Measurements from ENCODE around the gene TMTC3. TPM values are rescaled to one million over a fixed set of nuclear protein-coding genes. Genes with fewer than 3 reads are reported as not detected.

The TMTC3 gene
- total and polyA plus RNA-seq, 9 donors, result 3.9 to 21.9 (median 19.9) TPM

DNA sequence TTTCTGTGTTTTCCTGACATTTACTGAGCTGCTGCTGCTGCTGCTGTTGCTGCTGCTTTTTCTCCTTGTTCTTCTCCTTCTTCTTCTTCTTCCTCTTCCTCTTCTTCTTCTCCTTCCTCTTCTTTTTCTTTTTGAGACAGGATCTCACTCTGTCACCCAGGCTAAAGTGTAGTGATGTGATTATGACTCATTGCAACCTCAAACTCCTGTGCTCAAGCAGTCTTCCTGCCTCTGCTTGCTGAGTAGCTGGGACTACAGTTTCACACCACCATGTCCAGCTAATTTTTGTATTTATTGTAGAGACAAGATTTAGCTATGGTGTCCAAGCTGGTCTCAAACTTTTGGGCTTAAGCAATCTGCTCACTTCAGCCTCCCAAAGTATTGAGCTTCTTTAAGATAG is 95.8 kb downstream of the TMTC3 start:
- no peaks in the 10 kb centered on the region for H3K9me3 ChIP-seq
- intact Hi-C loops (cut with DNase I), result no loop called here
- no peak for DNase-seq

GRCh38 chr12:88238406-88238805 is 96.3 kb downstream of the TMTC3 start:
- no peak overlapping the region for H3K4me3 ChIP-seq
- no peak overlapping the region for H3K27ac ChIP-seq
- intact Hi-C loops (cut with DNase I), result no loop called here
- DNase-seq, result no peak
- 96 to 100% (median 98%) methylated on average over 1 of the region's 1 CpG for WGBS, 3 donors
- H3K36me3 ChIP-seq, result no peaks in the 10 kb centered on the region
- H3K9me3 ChIP-seq, result no peaks in the 10 kb centered on the region
- H3K4me1 ChIP-seq (ENCODE audit: insufficient read depth), result no peaks in the 10 kb centered on the region
- no peak for TF ChIP-seq EP300 (IDR thresholded peaks at IDR 0.05)
- no peak for TF ChIP-seq POLR2A (IDR thresholded peaks at IDR 0.05)
- TF ChIP-seq, protein P1, sequence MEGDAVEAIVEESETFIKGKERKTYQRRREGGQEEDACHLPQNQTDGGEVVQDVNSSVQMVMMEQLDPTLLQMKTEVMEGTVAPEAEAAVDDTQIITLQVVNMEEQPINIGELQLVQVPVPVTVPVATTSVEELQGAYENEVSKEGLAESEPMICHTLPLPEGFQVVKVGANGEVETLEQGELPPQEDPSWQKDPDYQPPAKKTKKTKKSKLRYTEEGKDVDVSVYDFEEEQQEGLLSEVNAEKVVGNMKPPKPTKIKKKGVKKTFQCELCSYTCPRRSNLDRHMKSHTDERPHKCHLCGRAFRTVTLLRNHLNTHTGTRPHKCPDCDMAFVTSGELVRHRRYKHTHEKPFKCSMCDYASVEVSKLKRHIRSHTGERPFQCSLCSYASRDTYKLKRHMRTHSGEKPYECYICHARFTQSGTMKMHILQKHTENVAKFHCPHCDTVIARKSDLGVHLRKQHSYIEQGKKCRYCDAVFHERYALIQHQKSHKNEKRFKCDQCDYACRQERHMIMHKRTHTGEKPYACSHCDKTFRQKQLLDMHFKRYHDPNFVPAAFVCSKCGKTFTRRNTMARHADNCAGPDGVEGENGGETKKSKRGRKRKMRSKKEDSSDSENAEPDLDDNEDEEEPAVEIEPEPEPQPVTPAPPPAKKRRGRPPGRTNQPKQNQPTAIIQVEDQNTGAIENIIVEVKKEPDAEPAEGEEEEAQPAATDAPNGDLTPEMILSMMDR (IDR thresholded peaks at IDR 0.05), result no peak
- H3K27me3 ChIP-seq, result no peaks in the 10 kb centered on the region

More for the DNA sequence above, 95.8 kb downstream of the TMTC3 start:
- Histone ChIP-seq H3K4me1 (ENCODE audit: insufficient read depth) (no peaks in the 10 kb centered on the region), H3K27me3 (no peaks in the 10 kb centered on the region), H3K4me3 (no peak overlapping the region), H3K36me3 (no peaks in the 10 kb centered on the region), H3K27ac (no peak overlapping the region)
- no peak for TF ChIP-seq EP300 (IDR thresholded peaks at IDR 0.05)
- no peak for TF ChIP-seq POLR2A (IDR thresholded peaks at IDR 0.05)
- TF ChIP-seq, protein P1 (IDR thresholded peaks at IDR 0.05), result no peak

GRCh38 chr12:88241862-88242570 is 99.9 kb downstream of the TMTC3 start:
- Histone ChIP-seq H3K36me3 (no peaks in the 10 kb centered on the region), H3K27ac (no peak overlapping the region), H3K9me3 (no peaks in the 10 kb centered on the region), H3K4me1 (ENCODE audit: insufficient read depth) (no peaks in the 10 kb centered on the region), H3K4me3 (no peak overlapping the region), H3K27me3 (no peaks in the 10 kb centered on the region)
- DNase-seq, result no peak
- intact Hi-C loops (cut with DNase I), result no loop called here
- TF ChIP-seq POLR2A (IDR thresholded peaks at IDR 0.05), result no peak
- TF ChIP-seq, protein P1 (IDR thresholded peaks at IDR 0.05), result no peak
- TF ChIP-seq EP300 (IDR thresholded peaks at IDR 0.05), result no peak
- WGBS, 3 donors, result 88 to 94% (median 89%) methylated on average over 4 of the region's 4 CpGs

- intact Hi-C loops (cut with DNase I), result no loop called here
These were observed 100.4 kb downstream of the TMTC3 start for GRCh38 chr12:88242571-88242925.

More at GRCh38 chr12:88242571-88242925, 100.4 kb downstream of the TMTC3 start:
- Histone ChIP-seq H3K27ac (no peak overlapping the region), H3K27me3 (no peaks in the 10 kb centered on the region), H3K9me3 (no peaks in the 10 kb centered on the region), H3K36me3 (no peaks in the 10 kb centered on the region), H3K4me3 (no peak overlapping the region), H3K4me1 (ENCODE audit: insufficient read depth) (no peaks in the 10 kb centered on the region)
- no peak for DNase-seq
- TF ChIP-seq POLR2A (IDR thresholded peaks at IDR 0.05) (no peak), EP300 (IDR thresholded peaks at IDR 0.05) (no peak)
- TF ChIP-seq, protein P1 (IDR thresholded peaks at IDR 0.05), result no peak
- 25 to 39% (median 37%) methylated on average over 1 of the region's 1 CpG for WGBS, 3 donors
